Sigmoid colon (tissue), 4 donors: ENCODE measurements around the gene RFX7.

Experiments
- CTCF ChIP-seq, 4 experiments: fragments of 450-650 bp in 3 of 4; fragments of 200-600 bp in 1 of 4; IDR thresholded peaks; one replicate each; pipeline ENCODE4 v1.5.1; 2016 to 2019; ENCODE audit warnings: antibody characterized with exemption in 4 of 4, mild to moderate bottlenecking in 3 of 4, moderate library complexity in 2 of 4
- EP300 ChIP-seq, 4 donors: sonication (generic); formaldehyde crosslinking; IDR thresholded peaks; one replicate each; pipeline ENCODE4 v1.6.1; 2017; ENCODE audit warnings: antibody characterized with exemption in 4 of 4

GRCh38 chr15:56176996-56177395 lies 66.7 kb downstream of the RFX7 start:
- TF ChIP-seq CTCF (IDR thresholded peaks at IDR 0.05), result no peak
- TF ChIP-seq EP300 (IDR thresholded peaks at IDR 0.05), result no peak
